GM12801 (cell line): ENCODE measurements around the gene OSBPL10.

Experiments used
- TF ChIP-seq, protein P1 (sequence below): IDR thresholded peaks from one replicate; pipeline ENCODE4 v1.5.1; 2011; ENCODE audit warnings: control low read depth; ENCODE audit not compliant: insufficient read length; ENCODE audit errors: extremely low read depth

OSBPL10 gene

DNA sequence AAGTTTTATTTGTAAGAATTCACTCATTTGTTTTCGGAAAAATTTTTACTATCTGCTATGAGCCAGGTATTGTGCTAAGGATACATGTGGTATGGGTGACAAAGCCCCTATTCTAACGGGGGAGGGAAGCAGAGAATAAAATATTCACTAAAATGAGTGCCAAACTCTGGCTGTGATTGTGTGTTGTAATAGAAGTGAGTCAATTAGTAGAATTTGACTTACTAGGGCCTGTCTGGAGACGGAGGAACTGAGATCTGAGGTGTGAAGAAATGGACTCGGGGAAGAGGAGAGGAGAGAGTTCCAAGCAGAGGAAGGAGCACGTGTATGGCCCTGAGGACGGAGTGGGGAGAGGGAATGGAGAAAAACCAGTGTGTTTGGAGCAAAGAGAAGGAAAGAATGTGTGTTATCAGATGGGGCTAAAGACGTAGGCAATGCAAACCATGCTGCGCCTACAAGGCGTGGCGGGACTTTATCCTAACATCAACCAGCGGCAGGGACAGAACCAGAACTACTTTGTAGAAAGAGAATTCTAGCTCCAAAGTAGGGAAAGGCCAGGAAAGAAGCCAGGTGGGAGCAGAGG, 89.1 kb downstream of the OSBPL10 start:
- TF ChIP-seq, protein P1, sequence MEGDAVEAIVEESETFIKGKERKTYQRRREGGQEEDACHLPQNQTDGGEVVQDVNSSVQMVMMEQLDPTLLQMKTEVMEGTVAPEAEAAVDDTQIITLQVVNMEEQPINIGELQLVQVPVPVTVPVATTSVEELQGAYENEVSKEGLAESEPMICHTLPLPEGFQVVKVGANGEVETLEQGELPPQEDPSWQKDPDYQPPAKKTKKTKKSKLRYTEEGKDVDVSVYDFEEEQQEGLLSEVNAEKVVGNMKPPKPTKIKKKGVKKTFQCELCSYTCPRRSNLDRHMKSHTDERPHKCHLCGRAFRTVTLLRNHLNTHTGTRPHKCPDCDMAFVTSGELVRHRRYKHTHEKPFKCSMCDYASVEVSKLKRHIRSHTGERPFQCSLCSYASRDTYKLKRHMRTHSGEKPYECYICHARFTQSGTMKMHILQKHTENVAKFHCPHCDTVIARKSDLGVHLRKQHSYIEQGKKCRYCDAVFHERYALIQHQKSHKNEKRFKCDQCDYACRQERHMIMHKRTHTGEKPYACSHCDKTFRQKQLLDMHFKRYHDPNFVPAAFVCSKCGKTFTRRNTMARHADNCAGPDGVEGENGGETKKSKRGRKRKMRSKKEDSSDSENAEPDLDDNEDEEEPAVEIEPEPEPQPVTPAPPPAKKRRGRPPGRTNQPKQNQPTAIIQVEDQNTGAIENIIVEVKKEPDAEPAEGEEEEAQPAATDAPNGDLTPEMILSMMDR = no peak

DNA sequence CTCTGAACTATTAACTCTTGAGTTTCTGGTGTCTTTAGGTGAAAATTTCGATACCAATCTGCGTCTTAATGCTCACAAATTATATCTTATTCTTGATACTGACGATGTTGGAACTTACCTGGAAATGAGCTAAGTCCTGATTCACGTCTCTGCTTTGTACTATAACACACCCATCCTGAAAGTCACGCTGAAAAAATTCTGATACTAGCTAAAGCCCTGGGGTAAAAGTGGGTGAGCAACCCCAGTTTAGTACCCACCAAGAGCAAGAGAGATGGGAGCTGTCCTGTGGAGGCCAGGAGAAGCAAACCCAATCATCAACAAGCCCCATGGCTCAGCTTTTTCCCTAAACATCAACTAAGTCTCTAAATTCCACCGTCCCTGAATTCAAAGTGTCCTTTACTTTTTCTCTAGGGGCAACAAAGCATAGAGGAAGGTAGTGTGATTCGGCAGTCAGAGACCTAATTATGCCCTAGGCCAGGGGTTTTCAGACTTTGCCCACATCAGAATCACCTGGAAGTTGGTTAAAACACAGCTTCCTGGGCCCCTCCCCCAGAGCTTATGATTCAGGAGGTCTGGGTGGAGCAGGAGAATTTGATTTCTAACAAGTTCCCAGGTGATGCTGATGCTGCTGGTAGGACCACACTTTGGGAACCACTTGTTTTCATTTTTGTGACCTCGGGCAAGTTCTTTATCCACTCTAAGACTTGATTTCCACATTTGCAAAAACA, 90.2 kb downstream of the OSBPL10 start:
- TF ChIP-seq, protein P1 = no peak

DNA sequence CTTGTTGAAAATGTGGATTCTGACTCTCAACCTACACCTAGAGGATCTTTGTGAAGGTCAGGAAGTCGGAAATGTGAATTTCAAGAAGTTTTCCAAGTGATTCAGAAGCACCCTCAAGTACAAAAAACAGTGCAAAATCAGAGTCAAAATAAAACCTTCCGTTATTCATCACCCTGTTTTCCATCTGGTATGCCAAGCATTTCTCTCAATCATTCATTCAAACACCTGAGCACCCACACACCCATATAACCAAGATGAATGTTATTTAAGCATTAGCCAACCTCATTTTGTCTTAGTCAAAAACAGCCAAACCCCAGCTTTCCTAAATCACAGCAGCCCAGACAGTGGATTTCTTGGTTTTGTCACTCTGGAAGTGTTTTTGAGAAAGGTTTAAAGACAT, 91.1 kb downstream of the OSBPL10 start:
- TF ChIP-seq, protein P1 = no peak

DNA sequence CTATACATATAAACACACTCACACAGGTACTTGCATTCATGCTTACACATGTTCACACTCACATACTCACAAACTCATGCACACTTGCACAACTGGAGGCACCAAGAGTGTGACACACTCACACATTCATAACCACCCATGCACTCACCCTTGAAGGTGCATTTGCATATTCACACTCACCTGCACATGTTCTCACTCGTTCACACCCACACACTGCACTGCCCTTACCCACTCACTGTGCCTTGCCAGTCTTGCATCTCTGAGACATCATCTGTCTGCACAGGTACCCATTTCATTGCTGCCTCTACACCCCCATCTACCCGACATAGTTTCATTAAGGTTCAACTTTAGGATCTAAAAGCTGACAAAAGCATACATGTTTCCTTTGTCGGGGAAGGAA, 95.8 kb downstream of the OSBPL10 start:
- TF ChIP-seq, protein P1 = no peak

DNA sequence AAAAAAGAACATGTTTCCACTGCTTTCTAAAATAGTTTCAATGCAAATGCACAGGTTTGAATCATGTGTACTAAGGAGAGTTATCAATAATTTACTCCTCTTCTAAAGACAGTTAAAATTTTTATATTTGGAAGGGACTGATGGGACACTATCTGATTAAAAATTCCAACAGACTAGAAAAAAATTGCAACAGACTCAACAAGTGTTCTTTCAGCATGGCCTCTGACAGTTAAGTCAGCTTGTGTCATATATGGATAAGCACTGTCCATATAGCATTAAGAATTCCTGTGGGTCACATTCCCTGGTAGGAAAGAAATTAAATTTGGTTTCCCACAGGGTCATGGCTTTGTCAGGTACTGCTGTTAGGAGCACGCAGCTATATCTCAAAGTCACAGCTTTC, 96.8 kb downstream of the OSBPL10 start:
- TF ChIP-seq, protein P1 = no peak

DNA sequence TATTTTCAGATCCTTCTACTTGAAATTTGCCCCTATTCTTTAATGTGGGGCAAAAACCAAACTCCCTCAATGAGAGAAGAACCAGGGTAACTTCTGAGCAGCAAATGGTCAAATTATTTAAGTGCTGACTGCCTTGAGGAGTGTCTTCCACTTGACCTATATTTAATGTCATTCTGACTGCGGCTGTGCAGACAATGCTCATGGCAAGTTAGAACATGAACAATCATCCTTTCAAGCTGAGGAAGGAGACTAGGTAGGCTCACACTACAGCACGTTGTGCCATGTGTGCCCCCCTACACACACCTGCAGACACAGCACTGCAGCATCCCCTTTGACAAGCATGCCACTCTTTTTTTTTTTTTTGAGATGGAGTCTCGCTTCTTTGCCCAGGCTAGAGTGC, 98.2 kb downstream of the OSBPL10 start:
- TF ChIP-seq, protein P1 = no peak

DNA sequence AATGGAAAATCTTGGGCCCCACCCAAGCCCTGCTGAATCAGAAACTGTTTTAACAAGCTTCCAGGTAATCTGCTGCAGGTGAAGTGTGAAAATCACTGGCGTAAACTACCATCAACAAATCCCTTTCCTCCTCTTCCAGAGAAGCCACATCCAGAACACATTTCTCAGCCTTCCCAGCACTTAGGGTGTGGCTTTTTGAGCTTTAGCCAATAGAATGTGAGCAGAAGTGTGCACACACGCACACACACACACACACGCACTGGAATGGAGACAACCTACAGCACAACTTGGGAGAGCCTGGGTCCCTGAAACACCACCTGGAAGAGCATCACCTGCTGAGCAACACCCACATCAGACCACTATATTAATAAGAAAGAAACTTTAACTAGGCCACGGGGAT, 98.6 kb downstream of the OSBPL10 start:
- TF ChIP-seq, protein P1 = no peak
